ENCODE measurements around the gene MCM6. TPM values are rescaled to one million over a fixed set of nuclear protein-coding genes. Genes with fewer than 3 reads are reported as not detected.
A peak's percentile ranks its signal among the peaks of the same experiment; 100 is the strongest.

Gene MCM6
- polyA plus RNA-seq, 3 donors: 1.3 to 2.2 (median 1.7) TPM

DNA sequence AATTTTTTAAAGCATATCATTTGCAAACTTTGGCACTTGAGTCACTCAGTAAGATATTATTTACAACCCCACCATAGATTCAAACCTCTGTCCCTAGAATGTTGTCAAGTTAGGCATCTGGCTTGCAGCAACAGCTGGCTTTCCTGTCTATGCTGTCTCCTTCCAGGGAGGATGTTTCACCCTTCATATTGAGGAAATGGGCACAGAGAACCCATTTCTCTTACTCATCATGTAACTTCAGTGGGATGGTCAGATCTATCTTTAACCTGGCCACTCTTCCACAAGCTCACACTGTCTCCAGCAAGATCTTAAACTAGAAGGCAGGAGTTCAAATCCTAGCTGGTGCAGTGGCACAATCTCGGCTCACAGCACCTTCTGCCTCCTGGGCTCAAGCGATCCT is 55.1 kb downstream of the MCM6 start:
- Histone ChIP-seq H3K9ac (ENCODE audit: insufficient read depth, low read length, poor library complexity, severe bottlenecking) (no peak overlapping the region), H3K27ac (ENCODE audit: low read depth in 1 of 2, low read length in 2 of 2) (no peak overlapping the region), H3K4me1 (ENCODE audit: control insufficient read depth in 1 of 2, insufficient read depth in 2 of 2, low read length in 2 of 2) (peaks cover 0 to 8% of the 10 kb centered on the region in 2 donors), H3K4me2 (replicated peaks; ENCODE audit: extremely low read depth, low read length, poor library complexity, severe bottlenecking) (no peak overlapping the region), H3K27me3 (ENCODE audit: control insufficient read depth in 2 of 2, insufficient read depth in 2 of 2, low read length in 2 of 2) (no peaks in the 10 kb centered on the region), H2AFZ (ENCODE audit: insufficient read depth, low read depth, low read length, poor library complexity, severe bottlenecking) (no peak overlapping the region), H3K79me2 (ENCODE audit: insufficient read depth, low read length) (no peaks in the 10 kb centered on the region), H3K4me3 (replicated peaks in 1 of 3; ENCODE audit: low read depth in 2 of 3, low read length in 3 of 3) (no peak overlapping the region), H4K20me1 (ENCODE audit: insufficient read depth, low read length) (no peaks in the 10 kb centered on the region), H3K36me3 (replicated peaks in 1 of 2; ENCODE audit: control insufficient read depth in 1 of 2, insufficient read depth in 2 of 2, low read length in 2 of 2) (no peaks in the 10 kb centered on the region), H3K9me3 (replicated peaks in 1 of 2; ENCODE audit: control insufficient read depth in 1 of 2, insufficient read depth in 1 of 2, low read length in 2 of 2) (peaks cover 10 to 14% of the 10 kb centered on the region in 2 donors)
- no peak overlapping the region for H3K27ac Mint-ChIP-seq
- peaks cover 0 to 6% of the 10 kb centered on the region in 2 donors for H3K36me3 Mint-ChIP-seq
- H3K27me3 Mint-ChIP-seq (ENCODE audit: low read depth in 3 of 3): peaks cover 0 to 5% (median 1%) of the 10 kb centered on the region in 3 donors
- TF ChIP-seq, protein P1, sequence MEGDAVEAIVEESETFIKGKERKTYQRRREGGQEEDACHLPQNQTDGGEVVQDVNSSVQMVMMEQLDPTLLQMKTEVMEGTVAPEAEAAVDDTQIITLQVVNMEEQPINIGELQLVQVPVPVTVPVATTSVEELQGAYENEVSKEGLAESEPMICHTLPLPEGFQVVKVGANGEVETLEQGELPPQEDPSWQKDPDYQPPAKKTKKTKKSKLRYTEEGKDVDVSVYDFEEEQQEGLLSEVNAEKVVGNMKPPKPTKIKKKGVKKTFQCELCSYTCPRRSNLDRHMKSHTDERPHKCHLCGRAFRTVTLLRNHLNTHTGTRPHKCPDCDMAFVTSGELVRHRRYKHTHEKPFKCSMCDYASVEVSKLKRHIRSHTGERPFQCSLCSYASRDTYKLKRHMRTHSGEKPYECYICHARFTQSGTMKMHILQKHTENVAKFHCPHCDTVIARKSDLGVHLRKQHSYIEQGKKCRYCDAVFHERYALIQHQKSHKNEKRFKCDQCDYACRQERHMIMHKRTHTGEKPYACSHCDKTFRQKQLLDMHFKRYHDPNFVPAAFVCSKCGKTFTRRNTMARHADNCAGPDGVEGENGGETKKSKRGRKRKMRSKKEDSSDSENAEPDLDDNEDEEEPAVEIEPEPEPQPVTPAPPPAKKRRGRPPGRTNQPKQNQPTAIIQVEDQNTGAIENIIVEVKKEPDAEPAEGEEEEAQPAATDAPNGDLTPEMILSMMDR (IDR thresholded peaks at IDR 0.05): no peak
- peaks cover 11 to 18% (median 14%) of the 10 kb centered on the region in 7 donors for H3K9me3 Mint-ChIP-seq
- H3K4me1 Mint-ChIP-seq: peaks cover 11% of the 10 kb centered on the region
- WGBS (ENCODE audit: insufficient coverage): 100% methylated on average over 2 of the region's 2 CpGs
- no peak overlapping the region for H3K4me3 Mint-ChIP-seq
- DNase-seq: no peak
- intact Hi-C loops (cut with micrococcal nuclease): no loop called here

DNA sequence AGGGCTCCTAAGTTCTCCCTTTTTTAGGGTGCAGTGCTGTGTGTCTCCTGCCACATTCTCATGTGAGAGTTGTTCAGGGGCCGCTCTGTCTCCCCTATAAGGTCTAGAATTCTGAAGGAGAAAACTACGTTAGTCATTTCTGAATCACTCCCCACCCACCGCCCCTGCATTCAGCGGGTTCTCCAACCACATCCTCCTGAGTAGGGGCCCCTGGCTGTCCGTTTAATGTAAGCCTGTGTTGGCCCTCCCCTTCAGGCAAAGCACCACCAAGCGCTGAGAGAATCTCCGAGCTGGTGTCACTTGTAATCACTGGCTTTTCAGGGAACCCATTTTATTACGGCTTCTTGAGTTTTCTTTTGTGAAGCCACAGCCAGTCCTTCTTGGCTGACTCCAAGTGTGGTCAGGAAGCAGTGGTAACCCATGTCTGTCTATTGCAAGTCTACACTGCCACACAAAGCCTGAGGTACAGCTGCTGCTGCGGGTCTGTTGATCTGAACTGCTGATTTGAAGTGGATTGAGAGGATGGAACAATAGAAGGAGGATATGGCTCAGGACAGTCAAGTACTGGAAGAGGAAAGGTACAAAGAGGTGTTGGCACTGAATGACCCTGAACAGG is 56.1 kb downstream of the MCM6 start:
- H3K9ac ChIP-seq (ENCODE audit: insufficient read depth, low read length, poor library complexity, severe bottlenecking): peak overlapping the region; percentile 8
- peaks cover 10 to 14% of the 10 kb centered on the region in 2 donors for H3K9me3 ChIP-seq (replicated peaks in 1 of 2; ENCODE audit: control insufficient read depth in 1 of 2, insufficient read depth in 1 of 2, low read length in 2 of 2)
- intact Hi-C loops (cut with micrococcal nuclease): no loop called here
- DNase-seq: no peak
- peaks cover 11% of the 10 kb centered on the region for H3K4me1 Mint-ChIP-seq
- no peaks in the 10 kb centered on the region for H3K36me3 ChIP-seq (replicated peaks in 1 of 2; ENCODE audit: control insufficient read depth in 1 of 2, insufficient read depth in 2 of 2, low read length in 2 of 2)
- H3K27ac ChIP-seq (ENCODE audit: low read depth in 1 of 2, low read length in 2 of 2): no peak overlapping the region
- H4K20me1 ChIP-seq (ENCODE audit: insufficient read depth, low read length): no peaks in the 10 kb centered on the region
- H3K4me3 Mint-ChIP-seq: no peak overlapping the region
- no peak overlapping the region for H3K27ac Mint-ChIP-seq
- no peak overlapping the region for H3K4me2 ChIP-seq (replicated peaks; ENCODE audit: extremely low read depth, low read length, poor library complexity, severe bottlenecking)
- WGBS (ENCODE audit: insufficient coverage): 0% methylated on average over 5 of the region's 9 CpGs
- H3K4me1 ChIP-seq (ENCODE audit: control insufficient read depth in 1 of 2, insufficient read depth in 2 of 2, low read length in 2 of 2): peaks cover 0 to 8% of the 10 kb centered on the region in 2 donors
- TF ChIP-seq, protein P1 (IDR thresholded peaks at IDR 0.05): no peak
- H2AFZ ChIP-seq (ENCODE audit: insufficient read depth, low read depth, low read length, poor library complexity, severe bottlenecking): peak overlapping the region; percentile 55
- no peak overlapping the region for H3K4me3 ChIP-seq (replicated peaks in 1 of 3; ENCODE audit: low read depth in 2 of 3, low read length in 3 of 3)
- H3K79me2 ChIP-seq (ENCODE audit: insufficient read depth, low read length): no peaks in the 10 kb centered on the region
- H3K9me3 Mint-ChIP-seq: peaks cover 11 to 18% (median 14%) of the 10 kb centered on the region in 7 donors
- peaks cover 0 to 6% of the 10 kb centered on the region in 2 donors for H3K36me3 Mint-ChIP-seq
- H3K27me3 ChIP-seq (ENCODE audit: control insufficient read depth in 2 of 2, insufficient read depth in 2 of 2, low read length in 2 of 2): no peaks in the 10 kb centered on the region
- peaks cover 0 to 3% (median 1%) of the 10 kb centered on the region in 3 donors for H3K27me3 Mint-ChIP-seq (ENCODE audit: low read depth in 3 of 3)

Data from CD14-positive monocyte (primary cell).